ENCODE results near the gene PPP2R2C.

Gene PPP2R2C

GRCh38 chr4:6469144-6469543 lies 3.3 kb downstream of the PPP2R2C start:
- DNase-seq (ENCODE audit: low spot score): no peak

- DNase-seq (ENCODE audit: low spot score): no peak
These were observed 4.0 kb downstream of the PPP2R2C start for GRCh38 chr4:6468376-6468775.

- DNase-seq (ENCODE audit: low spot score): no peak
These were observed 4.8 kb downstream of the PPP2R2C start for GRCh38 chr4:6467600-6467999.

GRCh38 chr4:6466756-6467381 lies 5.5 kb downstream of the PPP2R2C start:
- DNase-seq (ENCODE audit: low spot score): no peak

- no peak for DNase-seq (ENCODE audit: low spot score)
These were observed 6.5 kb downstream of the PPP2R2C start for GRCh38 chr4:6465955-6466354.

- DNase-seq (ENCODE audit: low spot score): no peak
These were observed 7.4 kb downstream of the PPP2R2C start for GRCh38 chr4:6464842-6465588.

- no peak for DNase-seq (ENCODE audit: low spot score)
These were observed 8.8 kb downstream of the PPP2R2C start for GRCh38 chr4:6463311-6464289.

GRCh38 chr4:6461301-6462165 lies 10.9 kb downstream of the PPP2R2C start:
- DNase-seq (ENCODE audit: low spot score): no peak

GRCh38 chr4:6460876-6461275 lies 11.5 kb downstream of the PPP2R2C start:
- DNase-seq (ENCODE audit: low spot score): no peak

- DNase-seq (ENCODE audit: low spot score): no peak
These were observed 13.9 kb downstream of the PPP2R2C start for GRCh38 chr4:6458528-6458927.

GRCh38 chr4:6456450-6456849 lies 16.0 kb downstream of the PPP2R2C start:
- DNase-seq (ENCODE audit: low spot score): no peak

GRCh38 chr4:6454112-6454910 lies 18.1 kb downstream of the PPP2R2C start:
- DNase-seq (ENCODE audit: low spot score): no peak

GRCh38 chr4:6453688-6453990 lies 18.8 kb downstream of the PPP2R2C start:
- no peak for DNase-seq (ENCODE audit: low spot score)

GRCh38 chr4:6452897-6453687 lies 19.3 kb downstream of the PPP2R2C start:
- no peak for DNase-seq (ENCODE audit: low spot score)

- DNase-seq (ENCODE audit: low spot score): no peak
These were observed 20.1 kb downstream of the PPP2R2C start for GRCh38 chr4:6452116-6452896.

GRCh38 chr4:6451309-6451708 lies 21.1 kb downstream of the PPP2R2C start:
- no peak for DNase-seq (ENCODE audit: low spot score)

GRCh38 chr4:6450709-6451108 lies 21.7 kb downstream of the PPP2R2C start:
- no peak for DNase-seq (ENCODE audit: low spot score)

- no peak for DNase-seq (ENCODE audit: low spot score)
These were observed 22.6 kb downstream of the PPP2R2C start for GRCh38 chr4:6449746-6450369.

- DNase-seq (ENCODE audit: low spot score): no peak
These were observed 23.1 kb downstream of the PPP2R2C start for GRCh38 chr4:6449335-6449734.

All from AG08395 (cell line).